ENCODE data around the gene SLC25A38.
"Not testable (repeated sequence)": the region's sequence is repeated elsewhere in the genome, so short reads cannot be mapped to it uniquely, and the experiment has no call there.

The SLC25A38 gene

DNA sequence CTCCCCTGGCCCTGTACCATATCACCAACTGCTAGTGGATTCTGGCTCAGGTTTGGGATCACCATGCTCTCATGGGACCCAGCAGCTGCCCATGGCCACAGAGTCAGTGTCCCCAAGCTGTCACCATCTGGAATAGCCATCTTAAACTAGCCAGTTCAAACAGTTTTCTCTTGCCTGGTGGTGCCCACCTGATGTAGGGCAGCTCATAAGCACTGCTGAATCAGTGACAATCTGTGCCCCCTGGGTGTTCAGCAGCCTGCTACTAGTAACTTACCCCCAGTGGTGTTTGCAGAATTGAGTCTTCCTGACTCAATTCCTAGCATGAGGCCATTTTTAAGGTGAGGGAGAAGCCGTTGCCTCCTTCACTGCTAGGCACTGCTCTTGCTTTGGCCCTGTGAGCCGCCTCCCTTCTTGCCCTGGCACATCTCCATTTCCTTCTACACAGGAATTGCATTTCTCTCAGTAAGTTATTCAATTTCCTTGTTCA lies 31.3 kb downstream of the SLC25A38 start:
- no peak overlapping the region for H3K4me3 ChIP-seq (ENCODE audit: low read length)
- no peak overlapping the region for H3K4ac ChIP-seq (ENCODE audit: low read depth, low read length)
- no peaks in the 10 kb centered on the region for H3K4me1 ChIP-seq (ENCODE audit: control insufficient read depth, low read depth, low read length)
- no peak overlapping the region for H3K23ac ChIP-seq (ENCODE audit: low read length)
- DNase-seq: no peak
- H3K9ac ChIP-seq (ENCODE audit: low read length): no peak overlapping the region
- H2BK5ac ChIP-seq (ENCODE audit: low read length): no peak overlapping the region
- H4K8ac ChIP-seq (ENCODE audit: low read depth, low read length): no peak overlapping the region
- H3K27ac ChIP-seq (ENCODE audit: low read depth, low read length): no peak overlapping the region
- H3K27me3 ChIP-seq (ENCODE audit: insufficient read depth, low read length, poor library complexity): no peaks in the 10 kb centered on the region
- no peak overlapping the region for H3K56ac ChIP-seq (ENCODE audit: low read length)
- H2BK15ac ChIP-seq (replicated peaks; ENCODE audit: low read depth): no peak overlapping the region
- peaks cover 7% of the 10 kb centered on the region for H3K79me2 ChIP-seq (ENCODE audit: control insufficient read depth, insufficient read depth, low read length)
- H3K36me3 ChIP-seq (ENCODE audit: control insufficient read depth, insufficient read depth, low read length): peaks cover 21% of the 10 kb centered on the region
- peaks cover 6% of the 10 kb centered on the region for H3K79me1 ChIP-seq (ENCODE audit: low read length)
- WGBS (ENCODE audit: extremely low coverage, insufficient coverage, low lambda C conversion rate): no CpG with 5 or more reads among the region's 2 CpGs
- H2BK120ac ChIP-seq (ENCODE audit: low read depth, low read length): no peak overlapping the region
- no peak overlapping the region for H3K4me2 ChIP-seq (ENCODE audit: low read length)
- no peak overlapping the region for H3K18ac ChIP-seq (ENCODE audit: low read length)
- no peak overlapping the region for H4K5ac ChIP-seq (ENCODE audit: low read length)
- no peak overlapping the region for H2AK5ac ChIP-seq (ENCODE audit: low read length)

DNA sequence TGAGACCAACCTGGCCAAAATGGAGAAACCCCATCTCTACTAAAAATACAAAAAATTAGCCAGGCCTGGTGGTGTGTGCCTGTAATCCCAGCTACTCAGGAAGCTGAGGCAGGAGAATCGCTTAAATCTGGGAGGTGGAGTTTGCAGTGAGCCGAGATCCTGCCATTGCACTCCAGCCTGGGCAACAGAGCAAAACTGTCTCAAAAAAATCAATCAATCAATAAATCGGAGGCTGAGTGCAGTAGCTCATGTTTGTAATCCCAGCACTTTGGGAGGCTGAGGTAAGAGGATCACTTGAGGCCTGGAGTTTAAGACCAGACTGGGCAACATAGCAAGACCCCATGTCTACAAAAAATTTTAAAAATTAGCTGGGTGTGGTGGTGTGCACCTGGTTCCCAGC lies 32.1 kb downstream of the SLC25A38 start:
- not testable (repeated sequence) for H2BK5ac ChIP-seq (ENCODE audit: low read length); H3K56ac ChIP-seq (ENCODE audit: low read length); H3K23ac ChIP-seq (ENCODE audit: low read length); H3K4me3 ChIP-seq (ENCODE audit: low read length); H3K18ac ChIP-seq (ENCODE audit: low read length); H3K4ac ChIP-seq (ENCODE audit: low read depth, low read length); H2AK5ac ChIP-seq (ENCODE audit: low read length); H2BK120ac ChIP-seq (ENCODE audit: low read depth, low read length); H3K79me1 ChIP-seq (ENCODE audit: low read length); H4K5ac ChIP-seq (ENCODE audit: low read length); H3K79me2 ChIP-seq (ENCODE audit: control insufficient read depth, insufficient read depth, low read length); H3K27me3 ChIP-seq (ENCODE audit: insufficient read depth, low read length, poor library complexity); H4K8ac ChIP-seq (ENCODE audit: low read depth, low read length); H2BK15ac ChIP-seq (replicated peaks; ENCODE audit: low read depth); H3K27ac ChIP-seq (ENCODE audit: low read depth, low read length); H3K9ac ChIP-seq (ENCODE audit: low read length); DNase-seq; H3K4me1 ChIP-seq (ENCODE audit: control insufficient read depth, low read depth, low read length); H3K4me2 ChIP-seq (ENCODE audit: low read length)
- H3K36me3 ChIP-seq (ENCODE audit: control insufficient read depth, insufficient read depth, low read length): peaks cover 18% of the 10 kb centered on the region
- no CpG with 5 or more reads among the region's 3 CpGs for WGBS (ENCODE audit: extremely low coverage, insufficient coverage, low lambda C conversion rate)

DNA sequence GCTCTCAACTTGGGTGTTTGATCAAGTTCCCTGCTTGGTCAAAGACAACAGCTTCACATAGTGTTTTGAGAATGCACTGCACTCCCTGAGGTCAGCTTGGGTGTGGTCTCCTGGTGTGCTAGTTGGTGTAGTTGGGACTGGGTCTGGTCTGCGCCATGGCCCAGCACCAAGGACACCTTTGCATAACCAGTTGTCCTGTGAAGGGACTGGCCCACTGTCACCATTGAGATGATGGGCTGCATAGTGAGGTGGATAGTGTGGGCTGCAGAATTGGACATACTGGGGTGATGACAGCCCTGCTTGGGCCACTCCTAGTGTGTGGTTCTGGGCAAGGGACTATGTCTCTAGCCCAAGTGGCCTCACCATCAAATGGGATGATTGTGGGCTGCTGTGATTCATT lies 32.8 kb downstream of the SLC25A38 start:
- Histone ChIP-seq H3K23ac (ENCODE audit: low read length) (no peak overlapping the region), H3K18ac (ENCODE audit: low read length) (no peak overlapping the region), H3K27me3 (ENCODE audit: insufficient read depth, low read length, poor library complexity) (no peaks in the 10 kb centered on the region), H3K56ac (ENCODE audit: low read length) (no peak overlapping the region), H2BK15ac (replicated peaks; ENCODE audit: low read depth) (no peak overlapping the region), H3K79me2 (ENCODE audit: control insufficient read depth, insufficient read depth, low read length) (peaks cover 2% of the 10 kb centered on the region), H2BK120ac (ENCODE audit: low read depth, low read length) (no peak overlapping the region), H3K79me1 (ENCODE audit: low read length) (peaks cover 2% of the 10 kb centered on the region), H3K4me1 (ENCODE audit: control insufficient read depth, low read depth, low read length) (no peaks in the 10 kb centered on the region), H2AK5ac (ENCODE audit: low read length) (no peak overlapping the region), H3K4me2 (ENCODE audit: low read length) (no peak overlapping the region), H3K4ac (ENCODE audit: low read depth, low read length) (no peak overlapping the region), H4K8ac (ENCODE audit: low read depth, low read length) (no peak overlapping the region), H3K36me3 (ENCODE audit: control insufficient read depth, insufficient read depth, low read length) (peaks cover 15% of the 10 kb centered on the region), H3K4me3 (ENCODE audit: low read length) (no peak overlapping the region), H3K9ac (ENCODE audit: low read length) (no peak overlapping the region), H2BK5ac (ENCODE audit: low read length) (no peak overlapping the region), H4K5ac (ENCODE audit: low read length) (no peak overlapping the region), H3K27ac (ENCODE audit: low read depth, low read length) (no peak overlapping the region)
- no CpG with 5 or more reads among the region's 1 CpG for WGBS (ENCODE audit: extremely low coverage, insufficient coverage, low lambda C conversion rate)
- peak; percentile 66 for DNase-seq

DNA sequence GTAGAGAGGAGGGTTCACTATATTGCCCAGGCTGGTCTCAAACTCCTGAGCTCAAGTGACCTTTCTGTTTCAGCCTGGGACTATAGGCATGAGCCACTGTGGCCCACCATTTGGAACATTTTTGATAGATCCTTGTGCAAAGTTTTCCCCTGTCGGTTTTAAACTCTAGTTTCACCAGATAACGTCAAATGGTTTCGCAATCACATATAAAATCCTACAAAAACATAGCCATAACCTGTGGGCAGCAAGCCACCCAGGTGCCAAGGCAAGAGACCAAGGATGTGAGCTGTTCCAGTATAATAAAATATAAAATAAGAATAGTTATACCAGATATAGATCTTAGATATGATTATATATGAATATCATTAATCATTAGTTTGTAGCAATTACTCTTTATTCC lies 33.8 kb downstream of the SLC25A38 start:
- no CpG with 5 or more reads among the region's 3 CpGs for WGBS (ENCODE audit: extremely low coverage, insufficient coverage, low lambda C conversion rate)

DNA sequence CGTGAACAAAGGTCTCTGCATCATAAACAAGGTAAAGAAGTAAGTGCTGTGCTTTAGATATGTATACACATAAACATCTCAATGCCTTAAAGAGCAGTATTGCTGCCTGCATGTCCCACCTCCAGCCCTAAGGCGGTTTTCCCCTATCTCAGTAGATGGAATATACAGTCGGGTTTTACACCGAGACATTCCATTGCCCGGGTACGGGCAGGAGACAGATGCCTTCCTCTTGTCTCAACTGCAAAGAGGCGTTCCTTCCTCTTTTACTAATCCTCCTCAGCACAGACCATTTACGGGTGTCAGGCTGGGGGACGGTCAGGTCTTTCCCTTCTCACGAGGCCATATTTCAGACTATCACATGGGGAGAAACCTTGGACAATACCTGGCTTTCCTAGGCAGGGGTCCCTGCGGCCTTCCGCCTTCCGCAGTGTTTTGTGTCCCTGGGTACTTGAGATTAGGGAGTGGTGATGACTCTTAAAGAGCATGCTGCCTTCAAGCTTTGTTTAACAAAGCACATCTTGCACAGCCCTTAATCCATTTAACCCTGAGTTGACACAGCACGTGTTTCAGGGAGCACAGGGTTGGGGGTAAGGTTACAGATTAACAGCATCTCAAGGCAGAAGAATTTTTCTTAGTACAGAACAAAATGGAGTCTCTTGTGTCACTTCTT lies 35.5 kb downstream of the SLC25A38 start:
- H2BK120ac ChIP-seq (ENCODE audit: low read depth, low read length); H3K4me2 ChIP-seq (ENCODE audit: low read length); H3K36me3 ChIP-seq (ENCODE audit: control insufficient read depth, insufficient read depth, low read length); H3K79me2 ChIP-seq (ENCODE audit: control insufficient read depth, insufficient read depth, low read length); H3K18ac ChIP-seq (ENCODE audit: low read length); H4K8ac ChIP-seq (ENCODE audit: low read depth, low read length); H4K5ac ChIP-seq (ENCODE audit: low read length); H2BK5ac ChIP-seq (ENCODE audit: low read length); H3K4me3 ChIP-seq (ENCODE audit: low read length); H2BK15ac ChIP-seq (replicated peaks; ENCODE audit: low read depth); H3K4me1 ChIP-seq (ENCODE audit: control insufficient read depth, low read depth, low read length); H3K4ac ChIP-seq (ENCODE audit: low read depth, low read length); DNase-seq; H2AK5ac ChIP-seq (ENCODE audit: low read length); H3K56ac ChIP-seq (ENCODE audit: low read length); H3K27me3 ChIP-seq (ENCODE audit: insufficient read depth, low read length, poor library complexity); H3K27ac ChIP-seq (ENCODE audit: low read depth, low read length); H3K9ac ChIP-seq (ENCODE audit: low read length); H3K23ac ChIP-seq (ENCODE audit: low read length); H3K79me1 ChIP-seq (ENCODE audit: low read length): not testable (repeated sequence)
- no CpG with 5 or more reads among the region's 14 CpGs for WGBS (ENCODE audit: extremely low coverage, insufficient coverage, low lambda C conversion rate)

More for the DNA sequence above, 33.8 kb downstream of the SLC25A38 start:
- not testable (repeated sequence) for H3K27me3 ChIP-seq (ENCODE audit: insufficient read depth, low read length, poor library complexity); H2AK5ac ChIP-seq (ENCODE audit: low read length); H3K9ac ChIP-seq (ENCODE audit: low read length); H3K36me3 ChIP-seq (ENCODE audit: control insufficient read depth, insufficient read depth, low read length); H3K56ac ChIP-seq (ENCODE audit: low read length); H3K27ac ChIP-seq (ENCODE audit: low read depth, low read length); H3K4me2 ChIP-seq (ENCODE audit: low read length); H3K79me1 ChIP-seq (ENCODE audit: low read length); H3K4me1 ChIP-seq (ENCODE audit: control insufficient read depth, low read depth, low read length); H4K5ac ChIP-seq (ENCODE audit: low read length); H2BK5ac ChIP-seq (ENCODE audit: low read length); DNase-seq; H3K4ac ChIP-seq (ENCODE audit: low read depth, low read length); H3K23ac ChIP-seq (ENCODE audit: low read length); H4K8ac ChIP-seq (ENCODE audit: low read depth, low read length); H2BK15ac ChIP-seq (replicated peaks; ENCODE audit: low read depth); H3K4me3 ChIP-seq (ENCODE audit: low read length); H2BK120ac ChIP-seq (ENCODE audit: low read depth, low read length); H3K18ac ChIP-seq (ENCODE audit: low read length); H3K79me2 ChIP-seq (ENCODE audit: control insufficient read depth, insufficient read depth, low read length)

Data from mesendoderm (in vitro differentiated cells).